DND-41 (cell line): Measurements from ENCODE around the gene ADD1.

Experiments
- EZH2 ChIP-seq: IDR thresholded peaks from 3 replicates; pipeline ENCODE4 v1.6.1; 2012; ENCODE audit warnings: borderline replicate concordance, low read depth, mild to moderate bottlenecking, moderate library complexity, low read length, inconsistent platforms; ENCODE audit not compliant: severe bottlenecking
- TF ChIP-seq, protein P1 (sequence below): IDR thresholded peaks from 2 replicates; pipeline ENCODE4 v1.5.1; 2012; ENCODE audit warnings: borderline replicate concordance, low read length, moderate library complexity, mild to moderate bottlenecking; ENCODE audit not compliant: poor library complexity, severe bottlenecking; ENCODE audit errors: extremely low read depth

DNA sequence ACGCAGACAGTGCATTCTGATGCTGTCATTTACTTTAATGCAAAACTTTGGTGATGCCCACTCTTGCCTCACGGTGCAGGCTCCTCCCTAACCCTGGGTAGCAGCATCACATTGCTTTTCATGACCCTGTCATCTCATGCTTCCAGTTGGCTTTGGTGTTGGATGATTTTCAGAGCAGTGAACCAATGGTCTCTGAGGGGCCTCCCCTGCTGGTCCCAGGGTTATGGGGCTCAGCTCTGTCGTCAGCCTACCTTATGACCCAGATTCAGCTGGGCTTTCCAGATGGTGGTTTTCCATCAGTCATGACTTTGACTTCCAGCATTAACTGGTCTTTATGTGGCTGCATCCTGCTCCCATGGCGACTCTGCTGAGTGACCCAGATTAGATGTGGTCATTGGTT lies 63.6 kb downstream of the ADD1 start:
- no peak for TF ChIP-seq EZH2
- TF ChIP-seq, protein P1, sequence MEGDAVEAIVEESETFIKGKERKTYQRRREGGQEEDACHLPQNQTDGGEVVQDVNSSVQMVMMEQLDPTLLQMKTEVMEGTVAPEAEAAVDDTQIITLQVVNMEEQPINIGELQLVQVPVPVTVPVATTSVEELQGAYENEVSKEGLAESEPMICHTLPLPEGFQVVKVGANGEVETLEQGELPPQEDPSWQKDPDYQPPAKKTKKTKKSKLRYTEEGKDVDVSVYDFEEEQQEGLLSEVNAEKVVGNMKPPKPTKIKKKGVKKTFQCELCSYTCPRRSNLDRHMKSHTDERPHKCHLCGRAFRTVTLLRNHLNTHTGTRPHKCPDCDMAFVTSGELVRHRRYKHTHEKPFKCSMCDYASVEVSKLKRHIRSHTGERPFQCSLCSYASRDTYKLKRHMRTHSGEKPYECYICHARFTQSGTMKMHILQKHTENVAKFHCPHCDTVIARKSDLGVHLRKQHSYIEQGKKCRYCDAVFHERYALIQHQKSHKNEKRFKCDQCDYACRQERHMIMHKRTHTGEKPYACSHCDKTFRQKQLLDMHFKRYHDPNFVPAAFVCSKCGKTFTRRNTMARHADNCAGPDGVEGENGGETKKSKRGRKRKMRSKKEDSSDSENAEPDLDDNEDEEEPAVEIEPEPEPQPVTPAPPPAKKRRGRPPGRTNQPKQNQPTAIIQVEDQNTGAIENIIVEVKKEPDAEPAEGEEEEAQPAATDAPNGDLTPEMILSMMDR = no peak
